ENCODE measurements around the gene CHFR.

Gene CHFR

GRCh38 chr12:132874175-132874574 is 13.2 kb downstream of the CHFR start:
- no peaks in the 10 kb centered on the region for H3K27me3 ChIP-seq (ENCODE audit: control insufficient read depth in 3 of 3, insufficient read depth in 3 of 3, low read depth in 1 of 3, low read length in 3 of 3)
- H3K14ac ChIP-seq (ENCODE audit: low read length): peak overlapping the region; percentile 21
- no peak overlapping the region for H2BK15ac ChIP-seq (ENCODE audit: low read length)
- no peak overlapping the region for H3K4ac ChIP-seq (ENCODE audit: low read length)
- no peak overlapping the region for H3K4me2 ChIP-seq (ENCODE audit: insufficient read depth, low read length, poor library complexity, severe bottlenecking)
- no peak overlapping the region for H3K18ac ChIP-seq (ENCODE audit: low read length)
- H2AK5ac ChIP-seq (ENCODE audit: low read depth, low read length): no peak overlapping the region
- peaks cover 5% of the 10 kb centered on the region for H3K79me1 ChIP-seq (ENCODE audit: low read depth, low read length)
- H4K8ac ChIP-seq (ENCODE audit: low read depth, low read length): no peak overlapping the region
- H2BK12ac ChIP-seq (ENCODE audit: low read length): no peak overlapping the region
- H2AFZ ChIP-seq (ENCODE audit: low read length): no peak overlapping the region
- peak overlapping the region in 1 of 2 donors; percentile 44 for H3K4me3 ChIP-seq (ENCODE audit: low read length in 2 of 2)
- H3K27ac ChIP-seq (replicated peaks; ENCODE audit: low read length): no peak overlapping the region
- no peak overlapping the region for H4K91ac ChIP-seq (ENCODE audit: low read depth, low read length, poor library complexity)
- no peaks in the 10 kb centered on the region for H3K9me3 ChIP-seq (replicated peaks in 1 of 2; ENCODE audit: control insufficient read depth in 2 of 2, insufficient read depth in 1 of 2, low read depth in 1 of 2, low read length in 2 of 2)
- no peak overlapping the region for H3K9ac ChIP-seq (ENCODE audit: low read depth, low read length, poor library complexity)
- peaks cover 21 to 72% of the 10 kb centered on the region in 2 donors for H3K36me3 ChIP-seq (replicated peaks in 1 of 2; ENCODE audit: control insufficient read depth in 2 of 2, insufficient read depth in 2 of 2, low read length in 2 of 2)
- no peak overlapping the region for H2BK5ac ChIP-seq (ENCODE audit: low read length)
- no peak overlapping the region for H2BK120ac ChIP-seq (ENCODE audit: low read depth, low read length)
- no peak for DNase-seq (ENCODE audit: low spot score)
- H3K23ac ChIP-seq (ENCODE audit: low read depth, low read length, poor library complexity): no peak overlapping the region
- no peaks in the 10 kb centered on the region for H3K4me1 ChIP-seq (ENCODE audit: control insufficient read depth in 2 of 2, insufficient read depth in 1 of 2, low read depth in 1 of 2, low read length in 2 of 2)
- WGBS, 2 donors (ENCODE audit: extremely low coverage in 2 of 2, insufficient read length in 2 of 2, insufficient replicate concordance in 1 of 2): no CpG with 5 or more reads among the region's 11 CpGs

- no peak for DNase-seq (ENCODE audit: low spot score)
- Histone ChIP-seq H3K27me3 (ENCODE audit: control insufficient read depth in 3 of 3, insufficient read depth in 3 of 3, low read depth in 1 of 3, low read length in 3 of 3) (no peaks in the 10 kb centered on the region), H3K36me3 (replicated peaks in 1 of 2; ENCODE audit: control insufficient read depth in 2 of 2, insufficient read depth in 2 of 2, low read length in 2 of 2) (peaks cover 21 to 73% of the 10 kb centered on the region in 2 donors), H3K23ac (ENCODE audit: low read depth, low read length, poor library complexity) (no peak overlapping the region), H4K8ac (ENCODE audit: low read depth, low read length) (no peak overlapping the region), H4K91ac (ENCODE audit: low read depth, low read length, poor library complexity) (no peak overlapping the region), H2AK5ac (ENCODE audit: low read depth, low read length) (no peak overlapping the region), H2AFZ (ENCODE audit: low read length) (no peak overlapping the region), H3K4me3 (ENCODE audit: low read length in 2 of 2) (no peak overlapping the region), H3K4ac (ENCODE audit: low read length) (no peak overlapping the region), H3K14ac (ENCODE audit: low read length) (no peak overlapping the region), H3K27ac (replicated peaks; ENCODE audit: low read length) (no peak overlapping the region), H2BK15ac (ENCODE audit: low read length) (no peak overlapping the region), H2BK120ac (ENCODE audit: low read depth, low read length) (no peak overlapping the region), H3K9me3 (replicated peaks in 1 of 2; ENCODE audit: control insufficient read depth in 2 of 2, insufficient read depth in 1 of 2, low read depth in 1 of 2, low read length in 2 of 2) (no peaks in the 10 kb centered on the region), H3K4me1 (ENCODE audit: control insufficient read depth in 2 of 2, insufficient read depth in 1 of 2, low read depth in 1 of 2, low read length in 2 of 2) (no peaks in the 10 kb centered on the region), H3K9ac (ENCODE audit: low read depth, low read length, poor library complexity) (no peak overlapping the region), H3K79me1 (ENCODE audit: low read depth, low read length) (peaks cover 5% of the 10 kb centered on the region), H2BK12ac (ENCODE audit: low read length) (no peak overlapping the region), H3K18ac (ENCODE audit: low read length) (no peak overlapping the region), H3K4me2 (ENCODE audit: insufficient read depth, low read length, poor library complexity, severe bottlenecking) (no peak overlapping the region), H2BK5ac (ENCODE audit: low read length) (no peak overlapping the region)
- no CpG with 5 or more reads among the region's 10 CpGs for WGBS, 2 donors (ENCODE audit: extremely low coverage in 2 of 2, insufficient read length in 2 of 2, insufficient replicate concordance in 1 of 2)
Observed at GRCh38 chr12:132873724-132874123, 13.7 kb downstream of the CHFR start.

GRCh38 chr12:132872975-132873421 is 14.4 kb downstream of the CHFR start:
- H2BK15ac ChIP-seq (ENCODE audit: low read length): no peak overlapping the region
- no peak overlapping the region for H3K4me2 ChIP-seq (ENCODE audit: insufficient read depth, low read length, poor library complexity, severe bottlenecking)
- no peak overlapping the region for H3K18ac ChIP-seq (ENCODE audit: low read length)
- H2BK120ac ChIP-seq (ENCODE audit: low read depth, low read length): no peak overlapping the region
- no peak overlapping the region for H3K14ac ChIP-seq (ENCODE audit: low read length)
- peaks cover 5% of the 10 kb centered on the region for H3K79me1 ChIP-seq (ENCODE audit: low read depth, low read length)
- H2AFZ ChIP-seq (ENCODE audit: low read length): no peak overlapping the region
- H3K23ac ChIP-seq (ENCODE audit: low read depth, low read length, poor library complexity): peak overlapping the region; percentile 2
- H3K36me3 ChIP-seq (replicated peaks in 1 of 2; ENCODE audit: control insufficient read depth in 2 of 2, insufficient read depth in 2 of 2, low read length in 2 of 2): peaks cover 21 to 75% of the 10 kb centered on the region in 2 donors
- H3K27me3 ChIP-seq (ENCODE audit: control insufficient read depth in 3 of 3, insufficient read depth in 3 of 3, low read depth in 1 of 3, low read length in 3 of 3): no peaks in the 10 kb centered on the region
- H2AK5ac ChIP-seq (ENCODE audit: low read depth, low read length): no peak overlapping the region
- no peak overlapping the region for H2BK5ac ChIP-seq (ENCODE audit: low read length)
- H3K4me1 ChIP-seq (ENCODE audit: control insufficient read depth in 2 of 2, insufficient read depth in 1 of 2, low read depth in 1 of 2, low read length in 2 of 2): no peaks in the 10 kb centered on the region
- no peak overlapping the region for H2BK12ac ChIP-seq (ENCODE audit: low read length)
- no peak overlapping the region for H3K4ac ChIP-seq (ENCODE audit: low read length)
- no peak overlapping the region for H3K27ac ChIP-seq (replicated peaks; ENCODE audit: low read length)
- H4K8ac ChIP-seq (ENCODE audit: low read depth, low read length): no peak overlapping the region
- no peak overlapping the region for H3K4me3 ChIP-seq (ENCODE audit: low read length in 2 of 2)
- no peak for DNase-seq (ENCODE audit: low spot score)
- H4K91ac ChIP-seq (ENCODE audit: low read depth, low read length, poor library complexity): no peak overlapping the region
- H3K9me3 ChIP-seq (replicated peaks in 1 of 2; ENCODE audit: control insufficient read depth in 2 of 2, insufficient read depth in 1 of 2, low read depth in 1 of 2, low read length in 2 of 2): no peaks in the 10 kb centered on the region
- H3K9ac ChIP-seq (ENCODE audit: low read depth, low read length, poor library complexity): no peak overlapping the region
- WGBS, 2 donors (ENCODE audit: extremely low coverage in 2 of 2, insufficient read length in 2 of 2, insufficient replicate concordance in 1 of 2): no CpG with 5 or more reads among the region's 12 CpGs

GRCh38 chr12:132872073-132872855 is 15.1 kb downstream of the CHFR start:
- Histone ChIP-seq H2BK120ac (ENCODE audit: low read depth, low read length) (no peak overlapping the region), H2BK15ac (ENCODE audit: low read length) (no peak overlapping the region), H3K4me1 (ENCODE audit: control insufficient read depth in 2 of 2, insufficient read depth in 1 of 2, low read depth in 1 of 2, low read length in 2 of 2) (no peaks in the 10 kb centered on the region), H3K27ac (replicated peaks; ENCODE audit: low read length) (no peak overlapping the region), H3K9me3 (replicated peaks in 1 of 2; ENCODE audit: control insufficient read depth in 2 of 2, insufficient read depth in 1 of 2, low read depth in 1 of 2, low read length in 2 of 2) (peaks cover 0 to under 1% of the 10 kb centered on the region in 2 donors), H2AFZ (ENCODE audit: low read length) (no peak overlapping the region), H4K8ac (ENCODE audit: low read depth, low read length) (no peak overlapping the region), H3K23ac (ENCODE audit: low read depth, low read length, poor library complexity) (peak overlapping the region; percentile 2), H3K14ac (ENCODE audit: low read length) (no peak overlapping the region), H3K36me3 (replicated peaks in 1 of 2; ENCODE audit: control insufficient read depth in 2 of 2, insufficient read depth in 2 of 2, low read length in 2 of 2) (peaks cover 21 to 79% of the 10 kb centered on the region in 2 donors), H3K9ac (ENCODE audit: low read depth, low read length, poor library complexity) (no peak overlapping the region), H4K91ac (ENCODE audit: low read depth, low read length, poor library complexity) (no peak overlapping the region), H2BK5ac (ENCODE audit: low read length) (no peak overlapping the region), H3K18ac (ENCODE audit: low read length) (no peak overlapping the region), H2BK12ac (ENCODE audit: low read length) (no peak overlapping the region), H3K79me1 (ENCODE audit: low read depth, low read length) (peaks cover 5% of the 10 kb centered on the region), H3K4me3 (ENCODE audit: low read length in 2 of 2) (peak overlapping the region in 1 of 2 donors; percentile 30), H3K4ac (ENCODE audit: low read length) (no peak overlapping the region), H3K27me3 (ENCODE audit: control insufficient read depth in 3 of 3, insufficient read depth in 3 of 3, low read depth in 1 of 3, low read length in 3 of 3) (no peaks in the 10 kb centered on the region), H3K4me2 (ENCODE audit: insufficient read depth, low read length, poor library complexity, severe bottlenecking) (no peak overlapping the region), H2AK5ac (ENCODE audit: low read depth, low read length) (no peak overlapping the region)
- WGBS, 2 donors (ENCODE audit: extremely low coverage in 2 of 2, insufficient read length in 2 of 2, insufficient replicate concordance in 1 of 2): no CpG with 5 or more reads among the region's 21 CpGs
- DNase-seq (ENCODE audit: low spot score): no peak
